ENCODE measurements around the gene PIMREG.

Gene PIMREG

GRCh38 chr17:6456321-6456720, 12.1 kb downstream of the PIMREG start:
- no peak for ATAC-seq (ENCODE audit: insufficient read depth, low read depth)
- no peak for DNase-seq
- Histone ChIP-seq H3K9me3 (ENCODE audit: insufficient read depth, low read length, severe bottlenecking) (no peaks in the 10 kb centered on the region), H2AFZ (ENCODE audit: low read depth, low read length) (no peak overlapping the region), H3K27ac (ENCODE audit: low read length) (no peak overlapping the region), H3K4me2 (ENCODE audit: insufficient read depth, low read length) (no peak overlapping the region), H3K27me3 (ENCODE audit: insufficient read depth, low read length, poor library complexity) (no peaks in the 10 kb centered on the region), H3K4me1 (ENCODE audit: insufficient read depth, low read length) (no peaks in the 10 kb centered on the region), H3K9ac (ENCODE audit: low read depth, low read length) (no peak overlapping the region), H3K36me3 (ENCODE audit: insufficient read depth, low read length) (no peaks in the 10 kb centered on the region), H3K79me2 (ENCODE audit: insufficient read depth, low read length) (no peaks in the 10 kb centered on the region), H3K4me3 (ENCODE audit: low read depth in 1 of 2, low read length in 2 of 2) (no peak overlapping the region), H4K20me1 (ENCODE audit: insufficient read depth, low read length) (no peaks in the 10 kb centered on the region)
- TF ChIP-seq CTCF (IDR thresholded peaks at IDR 0.05; ENCODE audit: borderline replicate concordance, extremely low read depth, low read length, poor library complexity, severe bottlenecking), result no peak

- no peak overlapping the region for H3K4me3 ChIP-seq (ENCODE audit: low read depth in 1 of 2, low read length in 2 of 2)
- no peaks in the 10 kb centered on the region for H3K4me1 ChIP-seq (ENCODE audit: insufficient read depth, low read length)
- no peak overlapping the region for H3K27ac ChIP-seq (ENCODE audit: low read length)
- ATAC-seq (ENCODE audit: insufficient read depth, low read depth) (no peak), DNase-seq (no peak)
- no peak overlapping the region for H3K4me2 ChIP-seq (ENCODE audit: insufficient read depth, low read length)
- H3K27me3 ChIP-seq (ENCODE audit: insufficient read depth, low read length, poor library complexity), result no peaks in the 10 kb centered on the region
- no peaks in the 10 kb centered on the region for H3K79me2 ChIP-seq (ENCODE audit: insufficient read depth, low read length)
- TF ChIP-seq CTCF (IDR thresholded peaks at IDR 0.05; ENCODE audit: borderline replicate concordance, extremely low read depth, low read length, poor library complexity, severe bottlenecking) (no peak), EZH2 (IDR thresholded peaks at IDR 0.05; ENCODE audit: borderline replicate concordance, low read depth, low read length, severe bottlenecking) (no peak)
- H4K20me1 ChIP-seq (ENCODE audit: insufficient read depth, low read length), result no peaks in the 10 kb centered on the region
- no peaks in the 10 kb centered on the region for H3K36me3 ChIP-seq (ENCODE audit: insufficient read depth, low read length)
- H3K9me3 ChIP-seq (ENCODE audit: insufficient read depth, low read length, severe bottlenecking), result no peaks in the 10 kb centered on the region
- no peak overlapping the region for H3K9ac ChIP-seq (ENCODE audit: low read depth, low read length)
- H2AFZ ChIP-seq (ENCODE audit: low read depth, low read length), result no peak overlapping the region
Observed at GRCh38 chr17:6456914-6457687, 12.8 kb downstream of the PIMREG start.

GRCh38 chr17:6457688-6458459, 13.6 kb downstream of the PIMREG start:
- H3K27me3 ChIP-seq (ENCODE audit: insufficient read depth, low read length, poor library complexity), result no peaks in the 10 kb centered on the region
- H3K9me3 ChIP-seq (ENCODE audit: insufficient read depth, low read length, severe bottlenecking), result no peaks in the 10 kb centered on the region
- DNase-seq (no peak), ATAC-seq (ENCODE audit: insufficient read depth, low read depth) (no peak)
- H3K36me3 ChIP-seq (ENCODE audit: insufficient read depth, low read length), result no peaks in the 10 kb centered on the region
- H3K4me1 ChIP-seq (ENCODE audit: insufficient read depth, low read length), result no peaks in the 10 kb centered on the region
- no peak for TF ChIP-seq CTCF (IDR thresholded peaks at IDR 0.05; ENCODE audit: borderline replicate concordance, extremely low read depth, low read length, poor library complexity, severe bottlenecking)
- TF ChIP-seq EZH2 (IDR thresholded peaks at IDR 0.05; ENCODE audit: borderline replicate concordance, low read depth, low read length, severe bottlenecking), result no peak
- no peak overlapping the region for H3K4me3 ChIP-seq (ENCODE audit: low read depth in 1 of 2, low read length in 2 of 2)
- no peak overlapping the region for H3K4me2 ChIP-seq (ENCODE audit: insufficient read depth, low read length)
- H3K79me2 ChIP-seq (ENCODE audit: insufficient read depth, low read length), result no peaks in the 10 kb centered on the region
- no peak overlapping the region for H2AFZ ChIP-seq (ENCODE audit: low read depth, low read length)
- H3K27ac ChIP-seq (ENCODE audit: low read length), result no peak overlapping the region
- H3K9ac ChIP-seq (ENCODE audit: low read depth, low read length), result no peak overlapping the region
- no peaks in the 10 kb centered on the region for H4K20me1 ChIP-seq (ENCODE audit: insufficient read depth, low read length)
